Neural cell (in vitro differentiated cells): ENCODE results near the gene DEK. TPM values are rescaled to one million over a fixed set of nuclear protein-coding genes. Genes with fewer than 3 reads are reported as not detected.

Source experiments
- H2AFZ ChIP-seq: fragments of 200-600, 300-800 bp; sonication (generic), shearing (Covaris generic); 2 replicates; pipeline ENCODE4 v1.6.0; 2014; ENCODE audit warnings: low read depth, mild to moderate bottlenecking, antibody characterized with exemption, low read length, moderate library complexity
- H3F3A ChIP-seq: fragments of 200-600 bp; shearing (Covaris generic); 2 replicates; pipeline ENCODE4 v1.6.1; 2016; ENCODE audit warnings: mild to moderate bottlenecking, moderate library complexity, mixed read lengths, antibody characterized with exemption, low read length; ENCODE audit not compliant: insufficient read depth, poor library complexity, severe bottlenecking
- H3K27ac ChIP-seq: fragments of 200-600, 300-800 bp; sonication (generic), shearing (Covaris generic); 2 replicates; pipeline ENCODE4 v1.5.1; 2014; ENCODE audit warnings: mild to moderate bottlenecking, low read length, moderate library complexity
- H3K27me3 ChIP-seq: fragments of 300-800, 200-600 bp; sonication (generic), shearing (Covaris generic); 2 replicates; pipeline ENCODE4 v1.6.0; 2014; ENCODE audit warnings: mild to moderate bottlenecking, low read depth, low read length, moderate library complexity; ENCODE audit not compliant: insufficient read depth
- H3K36me3 ChIP-seq: fragments of 300-800, 200-600 bp; sonication (generic), shearing (Covaris generic); 2 replicates; pipeline ENCODE4 v1.5.1; 2014; ENCODE audit warnings: mild to moderate bottlenecking, antibody characterized with exemption, low read length, moderate library complexity; ENCODE audit not compliant: insufficient read depth
- H3K4me2 ChIP-seq: fragments of 300-800, 200-600 bp; sonication (generic), shearing (Covaris generic); 2 replicates; pipeline ENCODE4 v1.6.0; 2014; ENCODE audit warnings: mild to moderate bottlenecking, low read length
- H3K4me3 ChIP-seq: fragments of 300-800, 200-600 bp; sonication (generic), shearing (Covaris generic); 2 replicates; pipeline ENCODE4 v1.5.1; 2014; ENCODE audit warnings: mild to moderate bottlenecking, low read length, moderate library complexity
- H3K79me2 ChIP-seq: fragments of 200-600 bp; shearing (Covaris generic); replicated peaks from 2 replicates; pipeline ENCODE4 v1.6.0; 2014; ENCODE audit warnings: mild to moderate bottlenecking, low read length, moderate library complexity; ENCODE audit not compliant: insufficient read depth
- H3K9ac ChIP-seq: fragments of 300-800, 200-600 bp; sonication (generic), shearing (Covaris generic); 2 replicates; pipeline ENCODE4 v1.6.1; 2016; ENCODE audit warnings: mild to moderate bottlenecking, low read length, mixed read lengths
- H3K9me2 ChIP-seq: fragments of 200-600 bp; shearing (Covaris generic); 2 replicates; pipeline ENCODE4 v1.6.1; 2016; ENCODE audit warnings: mild to moderate bottlenecking, low read length, mixed read lengths; ENCODE audit not compliant: insufficient read depth
- H3K9me3 ChIP-seq: fragments of 200-600, 300-800 bp; sonication (generic), shearing (Covaris generic); 2 replicates; pipeline ENCODE4 v1.6.1; 2016; ENCODE audit warnings: mild to moderate bottlenecking, mixed run types, low read length, moderate library complexity, mixed read lengths
- H4K20me1 ChIP-seq: fragments of 200-600 bp; shearing (Covaris generic); 2 replicates; pipeline ENCODE4 v1.6.1; 2016; ENCODE audit warnings: mild to moderate bottlenecking, mixed run types; ENCODE audit not compliant: insufficient read depth
- CTCF ChIP-seq: fragments of 450-650 bp; IDR thresholded peaks from 2 replicates; pipeline ENCODE4 v1.5.1; 2014; ENCODE audit warnings: antibody characterized with exemption, mild to moderate bottlenecking, moderate library complexity; ENCODE audit not compliant: poor library complexity, severe bottlenecking
- EP300 ChIP-seq: fragments of 450-650 bp; conservative IDR thresholded peaks from 2 replicates; pipeline ENCODE4 v1.6.1; 2014; ENCODE audit warnings: antibody characterized with exemption, mild to moderate bottlenecking, moderate library complexity; ENCODE audit not compliant: poor library complexity, severe bottlenecking
- EZH2 ChIP-seq: fragments of 200-600, 300-800 bp; shearing (Covaris generic), sonication (generic); IDR thresholded peaks from 2 replicates; pipeline ENCODE4 v1.6.1; 2014; ENCODE audit warnings: antibody characterized with exemption, low read length, borderline replicate concordance, mild to moderate bottlenecking; ENCODE audit not compliant: insufficient read depth, poor library complexity, severe bottlenecking
- MXI1 ChIP-seq: fragments of 450-650 bp; conservative IDR thresholded peaks from 2 replicates; pipeline ENCODE4 v1.6.1; 2014; ENCODE audit warnings: antibody characterized with exemption, mild to moderate bottlenecking; ENCODE audit not compliant: poor library complexity, severe bottlenecking
- POLR2AphosphoS5 ChIP-seq: IDR thresholded peaks from 2 replicates; pipeline ENCODE4 v1.6.1; 2012
- RAD21 ChIP-seq: fragments of 450-650 bp; conservative IDR thresholded peaks from 2 replicates; pipeline ENCODE4 v1.6.1; 2014; ENCODE audit warnings: antibody characterized with exemption, mild to moderate bottlenecking, moderate library complexity
- REST ChIP-seq: IDR thresholded peaks from 2 replicates; pipeline ENCODE4 v1.6.1; 2012; ENCODE audit warnings: borderline replicate concordance
- SMC3 ChIP-seq: fragments of 450-650 bp; conservative IDR thresholded peaks from 2 replicates; pipeline ENCODE4 v1.6.1; 2014; ENCODE audit warnings: antibody characterized with exemption, mild to moderate bottlenecking, moderate library complexity; ENCODE audit not compliant: poor library complexity
- TAF1 ChIP-seq: IDR thresholded peaks from 2 replicates; pipeline ENCODE4 v1.6.1; 2012; ENCODE audit warnings: low read depth
- polyA plus RNA-seq: library from polyadenylated mRNA; depleted of rRNA; stranded (reverse); fragments of >200 nt; gene quantifications from 2 replicates; pipeline ENCODE4 v1.2.3, GENCODE V29; 2014

DEK gene
- polyA plus RNA-seq, 1 donor from 2014 or later: 94.3 TPM

GRCh38 chr6:18187701-18188100 lies 76.6 kb downstream of the DEK start:
- no peak overlapping the region for H3K9ac ChIP-seq
- H3K27me3 ChIP-seq: no peaks in the 10 kb centered on the region
- no peak for TF ChIP-seq TAF1
- TF ChIP-seq EP300: no peak
- no peak for TF ChIP-seq EZH2
- no peak for TF ChIP-seq POLR2AphosphoS5
- no peak for TF ChIP-seq SMC3
- TF ChIP-seq MXI1: no peak

GRCh38 chr6:18186540-18187250 lies 77.6 kb downstream of the DEK start:
- H3K79me2 ChIP-seq: no peaks in the 10 kb centered on the region
- no peaks in the 10 kb centered on the region for H3K9me2 ChIP-seq
- no peaks in the 10 kb centered on the region for H3K27me3 ChIP-seq
- no peak overlapping the region for H3K4me2 ChIP-seq
- TF ChIP-seq CTCF (no peak), TAF1 (no peak), EP300 (no peak), SMC3 (no peak), EZH2 (no peak), REST (no peak), MXI1 (no peak), POLR2AphosphoS5 (no peak), RAD21 (no peak)
- H3K9ac ChIP-seq: no peak overlapping the region
- H3K27ac ChIP-seq: no peak overlapping the region
- no peaks in the 10 kb centered on the region for H3K9me3 ChIP-seq
- no peaks in the 10 kb centered on the region for H3K36me3 ChIP-seq
- no peak overlapping the region for H3K4me3 ChIP-seq
- no peaks in the 10 kb centered on the region for H4K20me1 ChIP-seq
- H2AFZ ChIP-seq: no peak overlapping the region
- no peaks in the 10 kb centered on the region for H3F3A ChIP-seq

More at GRCh38 chr6:18187701-18188100, 76.6 kb downstream of the DEK start:
- Histone ChIP-seq H3K9me3 (no peaks in the 10 kb centered on the region), H3F3A (no peaks in the 10 kb centered on the region), H3K4me2 (no peak overlapping the region), H4K20me1 (no peaks in the 10 kb centered on the region), H2AFZ (no peak overlapping the region), H3K27ac (no peak overlapping the region), H3K79me2 (no peaks in the 10 kb centered on the region), H3K9me2 (no peaks in the 10 kb centered on the region), H3K36me3 (no peaks in the 10 kb centered on the region), H3K4me3 (no peak overlapping the region)
